HG03521 (cell line): ENCODE results near the gene STEAP3.

Source experiments
- ATAC-seq: cut with Tn5 transposase; IDR thresholded peaks from one replicate; pipeline ENCODE4 v1.9.1; 2021; ENCODE audit warnings: mild to moderate bottlenecking, moderate library complexity; ENCODE audit not compliant: unreplicated experiment

The STEAP3 gene

GRCh38 chr2:119290859-119291587 is 67.4 kb downstream of the STEAP3 start:
- ATAC-seq: peak; percentile 95

DNA sequence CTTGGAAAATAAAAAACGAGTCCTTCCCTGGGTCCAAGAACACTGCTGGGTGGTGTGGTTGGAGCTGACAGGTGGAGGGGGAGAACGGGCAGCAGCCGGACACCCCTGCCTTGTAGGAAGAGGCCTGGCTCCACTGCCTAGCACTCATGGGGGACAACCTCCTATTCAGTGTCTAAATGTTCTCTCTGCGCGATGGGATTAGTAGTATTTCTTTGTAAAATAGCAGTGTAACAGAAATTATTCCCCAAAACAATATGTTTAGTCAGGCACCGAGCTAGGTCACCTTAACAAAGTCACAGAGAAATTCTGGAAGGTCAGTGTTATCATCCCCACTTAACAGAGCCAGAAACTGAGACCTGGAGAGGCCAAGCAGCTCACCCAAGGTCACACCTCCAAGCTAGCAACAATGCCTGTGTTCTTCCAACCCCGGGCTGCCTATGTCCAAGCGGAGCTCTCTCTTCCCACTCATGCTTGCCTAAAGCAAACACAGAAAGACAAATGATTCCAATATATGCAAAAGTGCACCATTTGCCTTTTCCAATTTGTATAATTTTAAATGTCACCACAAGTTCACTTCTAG is 68.0 kb downstream of the STEAP3 start:
- no peak for ATAC-seq

DNA sequence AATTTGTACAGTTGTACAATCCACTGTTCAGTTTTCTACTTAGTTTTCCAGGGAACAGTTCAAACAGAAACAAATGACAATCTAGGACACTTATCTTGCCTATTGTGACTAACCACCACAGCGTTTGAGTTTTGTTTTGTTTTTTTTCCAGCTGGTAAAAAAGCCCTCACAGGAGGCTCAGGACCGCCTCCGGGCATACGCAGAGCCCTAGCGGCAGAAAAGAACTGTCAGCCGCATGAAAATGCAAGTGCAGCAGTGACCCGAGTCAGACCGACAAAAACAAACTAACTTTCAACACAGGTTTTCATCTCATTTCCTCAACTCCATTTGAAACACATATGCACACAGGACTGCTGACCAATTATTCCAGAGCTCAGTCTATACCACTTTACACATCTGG is 68.6 kb downstream of the STEAP3 start:
- ATAC-seq: no peak

DNA sequence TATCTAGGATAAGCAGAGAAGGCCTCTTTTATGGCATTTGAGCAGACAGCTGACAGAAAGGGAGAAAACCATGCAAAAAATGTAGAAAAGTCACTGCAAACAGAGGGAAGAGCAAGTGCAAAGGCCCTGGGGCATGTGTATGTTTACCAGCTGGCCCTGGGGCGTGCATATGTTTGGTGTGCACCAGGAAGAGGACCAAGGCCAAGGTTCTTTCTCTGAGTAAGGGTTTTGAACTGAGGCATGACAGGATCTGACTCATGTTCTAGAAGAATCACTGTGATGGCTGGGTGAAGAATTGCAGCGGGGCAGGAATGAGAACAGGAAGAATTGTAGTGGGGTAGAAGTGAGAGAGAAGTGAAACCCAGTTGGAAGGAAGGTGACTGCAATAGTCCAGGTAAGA is 69.6 kb downstream of the STEAP3 start:
- no peak for ATAC-seq

DNA sequence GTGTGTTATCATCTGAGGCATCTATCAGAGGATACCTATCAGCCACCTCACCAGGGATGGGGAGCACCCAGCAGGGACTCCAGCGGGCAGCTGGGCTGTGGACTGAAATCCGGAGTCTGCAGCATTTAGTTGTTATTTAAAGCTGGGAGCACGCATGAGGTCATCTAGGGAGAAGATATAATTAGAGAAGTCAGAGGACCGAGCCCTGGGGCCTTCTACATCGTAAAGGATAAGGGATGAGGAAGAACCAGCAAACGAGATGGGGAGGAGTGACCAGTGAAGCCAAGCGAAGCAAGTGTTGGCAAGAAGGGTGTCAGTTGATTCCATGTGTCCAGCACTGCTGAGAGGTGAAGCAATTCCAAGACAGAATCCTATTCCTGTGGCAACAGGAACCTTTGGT is 70.3 kb downstream of the STEAP3 start:
- ATAC-seq: no peak

DNA sequence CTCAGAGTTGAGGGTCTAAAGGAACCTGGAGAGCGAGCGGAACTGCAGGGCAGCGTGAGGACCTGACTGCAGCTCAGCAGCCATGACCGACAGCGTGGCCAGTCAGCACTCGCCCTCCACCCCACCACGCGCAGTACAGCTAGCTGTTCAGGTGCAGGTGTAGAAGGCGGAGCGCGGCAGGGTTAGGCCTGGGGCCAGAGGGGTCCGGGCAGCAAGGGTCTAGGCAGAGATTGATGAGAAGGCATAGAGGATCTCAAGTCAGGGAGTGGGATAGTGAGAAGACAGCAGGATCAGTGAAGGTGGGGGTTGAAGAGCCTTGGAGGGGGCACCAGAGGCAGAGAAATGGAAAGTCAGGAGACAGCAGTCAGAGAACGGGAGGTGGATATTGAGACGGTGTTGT is 71.0 kb downstream of the STEAP3 start:
- no peak for ATAC-seq

- no peak for ATAC-seq
These were observed 72.2 kb downstream of the STEAP3 start for GRCh38 chr2:119295688-119296375.

DNA sequence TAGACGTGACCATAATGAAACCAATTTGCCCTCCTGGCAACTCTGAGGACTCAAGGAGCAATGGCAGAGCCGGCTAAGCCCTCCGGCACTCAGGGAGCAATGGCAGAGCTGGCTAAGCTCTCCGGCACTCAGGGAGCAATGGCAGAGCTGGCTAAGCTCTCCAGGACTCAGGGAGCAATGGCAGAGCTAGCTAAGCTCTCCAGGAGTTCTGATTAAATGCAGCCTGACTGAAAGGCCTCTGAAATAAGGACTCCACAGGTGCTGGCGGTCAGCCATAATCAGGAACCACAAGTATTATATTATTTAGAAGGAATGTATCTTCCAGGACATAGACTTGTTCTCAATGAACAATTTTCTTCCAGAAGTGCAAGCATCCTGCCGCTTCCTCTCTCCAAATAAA is 77.8 kb downstream of the STEAP3 start:
- no peak for ATAC-seq

- no peak for ATAC-seq
These were observed 81.2 kb downstream of the STEAP3 start for GRCh38 chr2:119304847-119305246.

- no peak for ATAC-seq
These were observed 82.0 kb downstream of the STEAP3 start for GRCh38 chr2:119305497-119306195.

DNA sequence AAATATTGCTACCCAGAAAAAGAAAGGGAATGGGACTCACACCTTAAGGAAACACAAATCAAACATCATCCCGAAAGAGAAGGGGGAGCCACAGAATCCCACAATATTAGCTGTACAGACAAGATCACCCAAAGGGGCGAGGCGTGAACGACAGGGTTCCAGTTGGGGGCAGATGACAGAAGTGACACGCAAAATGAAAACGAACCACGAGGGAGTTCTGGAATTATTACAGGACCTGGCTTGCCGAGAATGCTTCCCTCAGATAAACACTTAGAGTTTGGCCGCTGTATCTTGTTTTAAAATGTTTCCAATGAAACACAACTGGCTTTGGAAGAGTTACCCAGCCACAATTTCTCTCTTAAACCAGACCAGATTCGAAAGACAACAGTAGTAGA is 82.6 kb downstream of the STEAP3 start:
- ATAC-seq: no peak

GRCh38 chr2:119307419-119308140 is 83.9 kb downstream of the STEAP3 start:
- ATAC-seq: no peak

DNA sequence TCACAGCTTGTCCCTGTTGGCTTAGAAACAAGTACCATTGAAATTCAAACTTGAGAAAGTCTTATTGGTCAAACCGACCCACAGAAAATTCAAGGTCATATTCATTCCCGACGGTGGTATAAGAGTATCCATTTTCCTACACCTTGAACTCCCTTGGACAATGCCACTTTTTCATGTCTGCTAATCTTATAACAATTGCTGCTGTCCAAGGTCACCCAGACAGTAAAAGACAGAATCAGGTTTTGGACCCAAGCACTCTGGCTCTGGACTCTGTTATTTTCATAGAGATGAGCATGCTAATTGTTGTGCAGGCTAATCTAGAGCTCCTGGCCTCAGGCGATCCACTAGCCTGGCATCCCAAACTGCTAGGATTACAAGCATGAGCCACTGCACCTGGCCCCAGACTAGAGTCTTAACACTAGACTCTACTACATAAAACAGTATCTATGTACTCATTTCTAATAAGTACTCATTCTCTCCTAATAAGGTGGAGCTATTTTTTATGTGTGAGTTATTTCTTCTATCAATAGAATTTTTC is 85.2 kb downstream of the STEAP3 start:
- ATAC-seq: no peak

GRCh38 chr2:119311371-119311770 is 87.7 kb downstream of the STEAP3 start:
- ATAC-seq: no peak

- no peak for ATAC-seq
These were observed 88.2 kb downstream of the STEAP3 start for GRCh38 chr2:119311831-119312230.
